ENCODE measurements around the gene STARD10. TPM values are rescaled to one million over a fixed set of nuclear protein-coding genes. Genes with fewer than 3 reads are reported as not detected.
A peak's percentile ranks its signal among the peaks of the same experiment; 100 is the strongest.

The STARD10 gene
- total RNA-seq, 1 experiment from 2014 or later: 26.8 TPM

GRCh38 chr11:72706579-72706978 is 87.3 kb downstream of the STARD10 start:
- Histone ChIP-seq H3K36me3 (replicated peaks; ENCODE audit: control insufficient read depth, insufficient read depth, low read length) (peaks cover 8% of the 10 kb centered on the region), H3K4me3 (ENCODE audit: insufficient read depth, low read depth, low read length) (no peak overlapping the region), H3K27me3 (ENCODE audit: control insufficient read depth, insufficient read depth, low read length) (no peaks in the 10 kb centered on the region)
- no peak for DNase-seq

GRCh38 chr11:72705442-72706365 is 88.1 kb downstream of the STARD10 start:
- Histone ChIP-seq H3K27me3 (ENCODE audit: control insufficient read depth, insufficient read depth, low read length) (no peaks in the 10 kb centered on the region), H3K4me3 (ENCODE audit: insufficient read depth, low read depth, low read length) (no peak overlapping the region), H3K36me3 (replicated peaks; ENCODE audit: control insufficient read depth, insufficient read depth, low read length) (peaks cover 9% of the 10 kb centered on the region)
- peak; percentile 90 for DNase-seq

GRCh38 chr11:72704783-72705265 is 89.0 kb downstream of the STARD10 start:
- no peaks in the 10 kb centered on the region for H3K27me3 ChIP-seq (ENCODE audit: control insufficient read depth, insufficient read depth, low read length)
- no peak for DNase-seq
- H3K4me3 ChIP-seq (ENCODE audit: insufficient read depth, low read depth, low read length): no peak overlapping the region

More at GRCh38 chr11:72704783-72705265, 89.0 kb downstream of the STARD10 start:
- peaks cover 11% of the 10 kb centered on the region for H3K36me3 ChIP-seq (replicated peaks; ENCODE audit: control insufficient read depth, insufficient read depth, low read length)

Other genes with a start within 250 kb of the STARD10 start
- gene PDE2A, start 119.6 kb downstream of the STARD10 start, total RNA-seq (2014; rRNA removed; shearing (Covaris generic)): 1.9 and 2.9 TPM in 2 replicates
- gene ARAP1, start 41.6 kb downstream of the STARD10 start, total RNA-seq (2014; rRNA removed; shearing (Covaris generic)): 85.2 and 85.5 TPM in 2 replicates
- 6.2 and 16.0 TPM in 2 replicates for gene ATG16L2, start 20.4 kb upstream of the STARD10 start, total RNA-seq (2014; rRNA removed; shearing (Covaris generic))

All from H7 (cell line).